CD4-positive, alpha-beta T cell treated with Interleukin-15 for 4 hours (primary cell): ENCODE results near the gene TRAF3.
"Not testable (repeated sequence)": the region's sequence is repeated elsewhere in the genome, so short reads cannot be mapped to it uniquely, and the experiment has no call there.

ENCODE experiments used
- DNase-seq: peaks from one replicate; pipeline ENCODE4 v3.0.0-alpha.2; 2020; ENCODE audit warnings: low spot score

The TRAF3 gene

DNA sequence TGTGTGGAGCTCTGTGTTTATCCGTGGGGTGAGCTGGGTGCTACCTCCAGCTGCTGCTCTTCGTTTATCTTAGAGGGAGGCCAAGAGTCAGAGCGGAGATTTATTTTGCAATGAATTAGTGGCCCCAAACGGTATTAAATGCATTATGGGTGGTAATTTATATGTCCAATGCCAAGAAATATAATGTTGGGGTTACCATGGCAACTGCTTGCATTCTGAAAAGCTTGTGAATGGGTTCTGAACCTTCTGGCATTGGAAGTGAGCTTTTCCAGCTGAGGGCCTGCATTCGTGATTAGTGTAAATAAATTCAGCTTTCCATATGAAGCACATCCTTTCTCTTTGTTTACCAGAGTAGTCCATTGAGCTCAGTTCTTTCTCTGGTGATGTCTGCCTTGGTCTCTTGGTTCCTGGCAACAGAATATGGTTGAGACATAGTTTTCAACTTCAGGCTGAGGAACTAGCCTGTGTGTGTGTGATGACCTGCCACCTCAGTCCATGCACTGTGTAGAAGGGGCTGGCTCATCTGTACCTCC, 51.8 kb downstream of the TRAF3 start:
- DNase-seq: no peak

DNA sequence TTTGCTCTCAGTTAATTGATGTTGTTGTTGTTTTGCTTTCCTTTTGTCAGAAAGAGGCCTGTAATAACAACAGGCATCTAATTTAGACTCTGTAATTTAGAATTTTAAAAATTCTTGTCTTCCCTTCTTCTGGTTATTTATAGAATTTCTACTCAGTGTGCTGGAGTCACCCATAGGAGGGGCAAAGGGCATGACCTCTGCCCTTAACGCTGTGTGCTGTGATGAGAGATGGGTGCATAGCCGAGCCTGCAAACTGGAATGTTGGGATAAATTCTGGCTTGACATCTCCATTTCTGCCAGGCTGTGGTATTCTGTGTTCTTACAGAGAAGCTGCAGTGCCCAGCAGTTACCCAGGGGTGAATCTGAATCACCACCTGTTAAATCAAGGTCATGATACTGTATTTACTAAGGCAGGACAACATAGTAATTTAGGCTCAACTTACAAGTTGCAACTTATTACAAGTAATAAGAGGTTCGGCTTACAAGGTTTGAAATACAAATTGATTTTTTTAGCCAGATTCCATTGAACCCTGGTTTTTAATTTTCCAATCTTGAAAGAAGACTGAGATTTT, 53.3 kb downstream of the TRAF3 start:
- DNase-seq: no peak

DNA sequence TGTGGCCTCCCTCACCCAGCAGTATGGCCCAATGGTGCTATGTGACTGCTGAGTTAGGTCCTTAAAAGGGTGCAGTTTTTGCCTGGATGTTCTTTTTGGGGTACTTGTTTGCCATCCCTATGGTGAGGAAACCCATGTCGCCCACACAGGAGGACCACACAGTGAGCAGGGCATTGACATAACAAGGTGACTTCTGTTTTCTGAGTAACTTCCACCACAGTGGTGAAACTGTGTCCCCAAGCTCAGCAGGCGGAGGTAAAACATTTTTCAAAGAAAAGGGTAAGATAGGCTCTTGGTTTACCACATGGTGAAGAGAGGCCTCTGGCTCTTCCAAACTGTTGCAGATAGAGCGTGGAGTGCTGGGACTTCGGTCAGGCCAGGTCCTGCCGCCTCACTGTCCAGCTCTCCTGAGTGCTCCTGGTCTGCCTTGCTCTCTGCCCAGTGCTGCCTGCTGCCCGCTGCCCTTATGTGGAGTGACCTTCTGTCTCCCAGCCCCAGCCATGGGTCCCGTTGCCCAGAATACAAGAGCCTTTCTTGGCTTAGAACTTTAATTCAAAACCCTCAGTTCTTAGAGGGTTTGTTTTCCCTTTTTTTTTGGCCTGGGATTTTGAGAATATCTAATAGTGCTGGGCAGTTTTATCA, 54.0 kb downstream of the TRAF3 start:
- no peak for DNase-seq

DNA sequence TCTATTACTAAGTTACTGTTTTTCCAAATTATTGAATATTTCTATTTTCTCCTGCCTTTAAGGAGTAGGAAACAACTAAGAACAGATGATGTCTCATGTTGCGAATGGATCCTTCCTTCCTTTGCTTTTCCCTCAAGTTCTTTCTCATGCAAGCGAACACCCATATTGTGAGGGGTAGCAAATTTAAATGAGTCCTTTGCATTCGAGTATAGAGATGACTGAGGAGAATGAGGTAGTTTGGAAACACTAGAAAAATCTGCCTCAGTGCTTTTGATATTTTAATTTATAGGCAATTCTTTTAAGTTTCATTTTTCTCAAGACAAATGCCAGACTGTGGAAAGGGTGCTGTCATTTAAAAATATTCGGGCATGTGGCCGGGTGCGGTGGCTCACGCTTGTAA, 56.1 kb downstream of the TRAF3 start:
- DNase-seq: no peak

DNA sequence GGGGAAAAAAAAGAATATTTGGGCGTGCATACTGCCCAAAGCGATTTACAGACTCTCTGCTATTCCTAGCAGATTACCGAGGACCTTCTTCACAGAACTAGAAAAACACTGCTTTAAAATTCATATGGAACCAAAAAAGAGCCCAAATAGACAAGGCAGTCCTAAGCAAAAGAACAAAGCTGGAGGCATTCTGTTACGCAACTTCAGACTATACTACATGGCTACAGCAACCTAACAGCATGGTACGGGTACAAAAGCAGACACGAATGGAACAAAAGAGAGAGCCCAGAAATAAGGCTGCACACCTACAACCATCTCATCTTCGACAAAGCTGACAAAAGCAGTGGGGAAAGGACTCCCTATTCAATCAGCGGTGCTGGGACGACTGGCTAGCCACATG, 56.7 kb downstream of the TRAF3 start:
- no peak for DNase-seq

DNA sequence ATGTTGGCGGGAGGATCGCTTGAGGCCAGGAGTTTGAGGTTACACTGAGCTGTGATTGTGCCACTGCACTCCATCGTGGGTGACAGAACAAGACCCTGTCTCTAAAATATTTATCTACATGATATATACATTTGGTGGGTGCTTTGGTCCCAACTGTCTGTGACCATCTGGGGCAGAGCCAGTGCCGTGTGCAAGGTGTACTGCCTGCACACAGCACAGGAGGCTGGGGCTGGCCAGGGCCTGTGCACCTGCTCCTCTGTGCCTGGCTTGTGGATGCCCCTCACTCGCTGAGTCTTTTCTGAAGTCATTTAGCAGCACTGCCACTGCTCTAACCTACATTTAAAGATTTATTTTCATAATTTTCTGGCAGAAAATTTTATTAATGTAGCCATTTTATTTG, 58.7 kb downstream of the TRAF3 start:
- DNase-seq: no peak

DNA sequence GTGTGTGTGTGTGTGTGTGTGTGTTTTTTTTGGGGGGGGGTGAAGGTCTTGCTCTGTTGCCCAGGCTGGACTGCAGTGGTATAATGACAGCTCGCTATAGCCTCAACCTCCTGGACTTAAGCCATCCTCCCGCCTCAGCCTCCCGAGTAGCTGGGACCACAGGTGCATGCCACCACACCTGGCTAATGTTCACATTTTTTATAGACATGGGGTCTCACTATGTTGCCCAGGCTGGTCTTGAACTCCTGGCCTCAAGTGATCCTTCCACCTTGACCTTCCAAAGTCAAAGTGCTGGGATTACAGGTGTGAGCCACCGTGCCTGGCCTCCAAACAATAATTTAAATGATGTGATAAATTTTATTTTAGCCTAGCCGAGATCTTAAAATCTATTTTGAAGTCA, 59.9 kb downstream of the TRAF3 start:
- not testable (repeated sequence) for DNase-seq

DNA sequence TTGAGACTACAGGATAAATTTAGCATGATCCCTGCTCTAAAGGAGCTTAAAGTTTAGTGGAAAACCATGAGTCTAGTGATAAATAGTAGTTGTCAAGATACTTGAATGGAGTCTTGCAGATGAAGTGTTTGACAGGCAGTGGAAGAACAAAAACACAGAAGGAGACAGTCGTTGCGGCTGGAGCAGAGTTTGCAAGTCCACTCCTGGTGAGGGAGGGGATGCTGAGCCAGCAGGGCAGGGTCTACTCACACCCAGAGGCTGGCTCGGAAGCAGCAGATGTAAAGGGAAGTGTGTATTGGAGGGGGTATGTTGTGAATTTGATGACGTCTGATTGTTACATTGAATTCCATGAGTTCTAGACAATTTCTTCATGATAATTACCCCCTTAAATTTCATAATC, 61.3 kb downstream of the TRAF3 start:
- no peak for DNase-seq

DNA sequence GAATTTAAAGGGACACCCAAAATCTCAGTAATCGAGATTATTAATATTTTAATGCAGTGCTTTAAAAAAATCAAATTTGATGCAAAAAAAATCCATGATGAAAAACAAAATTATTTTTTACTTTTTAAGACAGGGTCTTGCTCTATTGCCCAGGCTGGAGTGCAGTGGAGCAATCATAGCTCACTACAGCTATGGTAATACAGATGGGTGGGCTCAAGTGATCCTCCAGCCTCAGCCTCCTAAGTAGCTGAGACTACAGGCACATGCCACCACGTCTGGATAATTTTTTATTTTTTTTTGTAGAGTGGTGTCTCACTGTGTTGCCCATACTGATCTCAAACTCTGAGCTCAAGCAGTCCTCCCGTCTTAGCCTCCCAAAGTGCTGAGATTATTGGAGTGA, 62.9 kb downstream of the TRAF3 start:
- no peak for DNase-seq

DNA sequence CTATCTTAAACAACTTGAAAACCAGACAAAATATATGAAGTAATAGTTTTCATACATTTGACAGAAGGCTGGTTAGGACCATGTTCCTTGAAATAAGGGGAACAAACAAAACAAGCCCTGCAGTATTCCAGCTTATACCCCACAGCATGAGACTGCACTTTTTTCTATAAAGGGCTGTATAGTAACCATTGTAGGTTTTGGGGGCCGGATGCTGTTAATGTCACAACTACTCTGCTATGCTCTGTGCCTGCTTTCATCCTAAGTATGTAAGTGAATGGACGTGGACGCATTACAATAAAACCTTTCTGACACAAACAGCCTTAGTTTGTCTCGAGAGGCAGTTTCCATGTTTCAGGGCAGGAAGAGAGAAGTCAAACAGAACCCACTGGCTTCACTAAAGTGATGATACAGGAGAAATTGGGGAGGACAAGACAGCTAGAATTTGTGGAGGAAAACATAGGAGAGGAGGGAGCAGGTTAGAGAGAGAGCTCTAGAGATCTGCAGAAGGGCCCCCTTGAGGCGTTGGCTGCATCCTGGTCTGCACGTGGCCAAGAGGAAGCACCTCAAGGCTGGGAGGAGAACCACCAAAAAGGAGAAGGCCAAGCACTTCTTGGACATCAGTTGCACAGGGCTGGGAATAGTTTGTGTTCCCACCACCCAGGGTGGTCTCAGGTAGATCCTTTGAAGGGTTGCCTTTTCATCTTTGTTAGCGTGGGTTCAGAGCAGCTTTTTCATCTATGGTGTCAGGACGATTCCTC, 63.7 kb downstream of the TRAF3 start:
- no peak for DNase-seq

DNA sequence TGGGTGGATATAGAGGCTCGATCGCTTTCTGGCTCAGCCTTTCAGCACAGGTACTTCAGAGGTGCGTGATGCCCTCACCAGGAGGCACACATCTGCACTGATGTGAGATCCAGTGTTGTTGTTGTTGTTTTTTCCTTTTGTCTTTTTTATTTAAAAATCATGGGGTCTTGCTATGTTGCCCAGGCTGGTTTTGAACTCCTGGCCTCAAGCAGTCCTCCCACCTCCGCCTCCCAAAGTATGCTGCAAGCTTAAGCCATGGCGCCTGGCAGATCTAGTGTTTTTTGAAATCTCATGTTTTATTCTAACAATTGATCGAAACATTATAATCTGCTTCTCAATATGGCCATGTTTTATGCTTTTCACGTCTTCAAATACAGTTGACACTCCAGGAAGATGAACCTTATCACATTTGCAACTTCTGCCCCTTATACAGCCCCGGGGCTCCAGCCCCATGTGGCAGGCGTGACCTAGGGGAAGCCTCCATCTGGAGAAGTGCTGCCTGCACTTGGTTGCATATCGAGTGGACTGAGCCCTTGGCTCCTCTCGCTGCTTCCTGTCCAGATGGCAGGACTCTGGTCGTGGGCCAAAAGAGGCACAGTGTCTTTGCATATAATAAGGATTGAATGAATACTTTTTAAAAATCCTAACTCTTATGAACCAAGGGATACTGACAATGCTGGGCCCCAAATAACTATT, 71.7 kb downstream of the TRAF3 start:
- DNase-seq: no peak

DNA sequence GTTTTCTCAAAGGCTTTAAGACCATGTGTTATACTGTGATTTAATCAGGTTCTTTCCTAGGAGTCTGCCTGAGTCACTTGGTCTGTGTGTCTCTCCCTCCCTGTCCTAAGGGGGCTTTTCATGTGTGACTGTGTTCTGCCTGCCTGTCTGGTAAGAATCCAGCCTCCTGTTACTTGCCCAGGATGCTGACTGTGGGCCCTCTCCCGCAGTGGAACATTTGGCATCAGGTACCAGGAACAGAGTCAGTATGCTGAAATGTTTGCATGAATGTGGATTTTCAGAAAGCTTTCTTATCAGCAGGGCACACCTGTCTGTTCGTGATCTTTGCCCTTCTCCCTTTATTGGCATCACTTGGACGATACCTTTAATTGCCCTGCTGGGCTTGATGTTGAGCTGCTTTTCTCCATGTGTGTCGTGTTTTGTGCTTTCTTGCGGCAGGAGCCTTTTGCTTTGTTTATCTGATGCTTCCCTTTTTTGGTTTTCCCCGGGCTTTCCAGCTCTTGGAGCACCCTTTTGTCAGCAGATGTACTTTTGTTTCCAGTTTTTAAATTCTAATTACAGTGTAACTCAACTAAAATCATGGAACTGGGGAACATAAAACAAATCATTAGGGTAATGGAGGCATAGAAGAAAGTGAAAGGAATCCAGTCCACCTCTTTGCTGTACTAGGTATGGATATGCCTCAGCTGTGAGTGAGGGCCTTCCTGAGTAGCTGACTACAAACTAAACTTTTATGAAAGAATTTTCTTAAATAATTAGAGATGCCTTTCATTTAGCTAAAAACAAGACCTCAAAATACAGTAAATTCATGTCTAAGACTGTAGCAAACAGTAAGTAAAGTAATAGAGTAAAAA, 72.5 kb downstream of the TRAF3 start:
- DNase-seq: no peak

DNA sequence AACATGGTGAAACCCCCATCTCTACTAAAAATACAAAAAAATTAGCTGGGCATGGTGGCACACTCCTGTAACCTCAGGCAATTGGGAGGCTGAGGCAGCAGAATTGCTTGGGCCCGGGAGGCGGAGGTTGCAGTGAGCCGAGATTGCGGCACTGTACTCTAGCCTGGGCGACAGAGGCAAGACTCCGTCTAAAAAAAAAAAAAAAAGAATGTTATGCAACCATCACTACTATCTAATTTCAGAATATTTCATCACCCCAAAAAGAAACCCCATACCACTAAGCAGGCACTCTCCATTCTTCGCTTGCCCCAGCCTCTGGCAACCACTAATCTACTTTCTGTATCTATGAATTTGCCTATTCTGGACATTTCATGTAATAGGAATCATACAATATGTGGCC, 76.4 kb downstream of the TRAF3 start:
- DNase-seq: no peak

DNA sequence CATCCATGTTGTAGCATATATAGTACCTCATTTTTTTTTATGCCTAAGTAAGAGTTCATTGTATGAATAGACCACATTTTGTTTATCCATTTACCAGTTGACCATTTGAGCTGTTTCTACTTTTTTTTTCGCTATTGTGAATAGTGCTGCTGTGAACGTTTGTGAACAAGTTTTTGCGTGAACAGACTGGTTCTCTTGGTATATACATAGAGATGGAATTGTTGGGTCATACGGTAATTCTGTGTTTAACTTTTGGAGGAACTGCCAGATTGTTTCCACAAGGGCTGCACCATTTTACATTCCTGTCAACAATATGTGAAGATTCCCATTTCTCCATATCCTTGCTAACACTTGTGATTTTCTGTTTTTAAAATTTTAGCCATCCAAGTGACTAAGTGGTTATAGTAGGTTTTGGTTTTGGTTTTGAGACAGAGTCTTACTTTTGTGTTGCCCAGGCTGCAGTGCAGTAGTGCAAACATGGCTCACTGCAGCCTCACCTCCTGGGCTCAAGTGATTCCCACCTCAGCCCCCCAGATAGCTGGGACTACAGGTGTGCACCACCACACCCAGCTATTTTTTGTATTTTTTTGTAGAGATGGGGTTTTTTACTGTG, 76.9 kb downstream of the TRAF3 start:
- no peak for DNase-seq

DNA sequence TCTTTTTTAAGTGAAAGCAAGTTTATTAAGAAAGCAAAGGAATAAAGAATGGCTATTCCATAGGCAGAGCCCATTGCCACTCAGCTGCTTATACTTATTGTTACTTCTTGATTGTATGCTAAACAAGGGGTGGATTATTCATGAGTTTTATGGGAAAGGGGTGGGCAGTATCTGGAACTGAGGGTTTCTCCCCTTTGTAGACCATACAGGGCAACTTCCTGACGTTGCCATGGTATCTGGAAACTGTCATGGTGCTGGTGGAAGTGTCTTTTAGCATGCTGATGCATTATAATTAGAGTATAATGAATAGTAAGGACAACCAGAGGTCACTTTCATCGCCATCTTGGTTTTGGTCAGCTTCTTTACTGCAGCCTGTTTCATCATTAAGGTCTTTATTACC, 78.9 kb downstream of the TRAF3 start:
- no peak for DNase-seq

DNA sequence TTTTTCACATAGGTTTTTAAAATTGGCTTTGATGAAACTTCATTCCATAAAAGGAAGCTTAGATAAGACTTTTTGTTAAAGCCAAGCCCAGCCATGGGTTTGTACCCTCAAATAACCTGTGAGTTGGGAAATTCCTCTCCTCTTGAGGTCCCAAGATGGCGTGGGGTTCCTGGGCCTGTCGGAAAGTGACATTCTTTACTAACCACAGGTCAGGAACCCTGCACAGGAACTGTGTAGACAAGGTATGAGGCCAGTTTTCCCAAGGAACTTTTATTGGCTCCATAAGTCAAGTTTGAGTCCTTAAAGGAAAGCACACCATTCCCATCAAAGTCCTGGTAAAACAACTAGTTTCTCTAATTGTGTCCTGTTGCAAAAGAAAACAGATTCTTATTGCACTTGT, 80.2 kb downstream of the TRAF3 start:
- no peak for DNase-seq

DNA sequence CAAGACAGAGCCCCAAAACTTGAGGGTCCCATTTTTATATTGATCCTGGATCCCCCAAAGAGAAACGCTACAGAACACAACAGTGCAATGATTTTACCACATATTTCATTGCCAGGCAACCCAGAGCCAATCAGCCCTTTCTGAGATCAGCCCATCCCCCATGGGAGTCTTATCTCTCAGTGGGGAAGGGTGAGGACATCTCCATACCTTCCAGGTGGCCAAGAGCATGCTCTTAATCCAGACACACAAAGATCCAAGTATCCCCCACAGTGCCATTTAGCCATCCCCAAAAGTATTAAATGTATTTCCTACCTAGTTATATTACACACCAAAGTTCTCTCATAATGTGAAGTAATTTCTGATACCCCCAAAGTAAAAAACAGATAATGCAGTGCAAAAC, 82.7 kb downstream of the TRAF3 start:
- no peak for DNase-seq

DNA sequence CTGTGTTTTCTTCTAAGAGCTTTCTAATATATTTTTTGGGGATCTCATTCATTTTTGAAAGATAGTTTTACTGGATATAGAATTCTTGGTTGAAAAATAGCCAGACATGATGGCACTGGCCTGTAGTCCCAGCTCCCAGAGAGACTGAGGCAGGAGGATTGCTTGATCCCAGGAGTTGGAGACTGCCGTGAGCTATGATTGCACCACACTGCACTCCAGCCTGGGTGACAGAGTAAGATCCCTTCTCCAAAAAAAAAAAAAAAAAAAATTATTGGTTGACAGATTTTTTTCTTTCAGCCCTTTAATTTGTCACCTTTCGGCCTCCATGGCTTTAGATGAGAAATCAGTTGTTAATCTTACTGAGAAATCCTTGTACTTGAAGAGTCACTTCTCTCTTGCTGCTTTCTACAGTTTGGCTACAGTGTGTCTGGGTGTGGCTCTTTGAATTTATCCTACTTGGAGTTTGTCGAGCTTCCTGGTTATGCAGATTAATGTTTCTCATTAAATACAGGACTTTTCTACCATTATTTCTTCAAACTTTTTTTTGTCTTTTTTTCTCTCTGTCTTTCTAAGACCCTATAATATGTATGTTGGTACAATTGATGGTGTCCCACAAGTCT, 85.0 kb downstream of the TRAF3 start:
- DNase-seq: no peak

DNA sequence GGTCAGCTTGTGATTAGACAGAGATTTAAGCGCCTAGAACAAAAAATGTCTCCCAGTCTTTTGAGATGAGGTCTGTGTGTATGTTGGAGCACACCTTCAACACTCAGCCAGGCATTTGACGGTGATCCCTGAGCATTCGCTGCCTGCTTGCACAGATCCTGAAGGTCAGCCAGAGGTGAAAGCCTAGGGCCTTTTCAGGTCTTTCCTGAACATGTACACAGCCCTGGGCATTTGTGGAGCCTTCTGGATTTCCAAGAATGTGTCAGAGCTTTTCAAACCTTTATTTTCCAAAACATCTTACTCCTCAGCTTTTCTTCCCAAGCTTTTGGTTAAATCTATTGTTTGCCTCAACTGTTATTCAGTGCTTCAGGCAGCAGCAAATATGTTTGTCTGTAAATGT, 86.1 kb downstream of the TRAF3 start:
- DNase-seq: no peak

DNA sequence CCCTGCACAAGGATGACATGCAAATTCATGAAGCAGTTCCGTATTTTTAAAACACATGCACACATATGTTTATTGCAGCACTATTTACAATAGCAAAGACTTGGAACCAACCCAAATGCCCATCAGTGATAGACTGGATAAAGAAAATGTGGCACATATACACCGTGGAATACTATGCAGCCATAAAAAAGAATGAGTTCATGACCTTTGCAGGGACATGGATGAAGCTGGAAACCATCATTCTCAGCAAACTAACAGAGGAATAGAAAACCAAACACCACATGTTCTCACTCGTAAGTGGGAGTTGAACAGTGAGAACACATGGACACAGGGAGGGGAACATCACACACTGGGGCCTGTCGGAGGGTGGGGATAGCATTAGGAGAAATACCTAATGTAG, 88.7 kb downstream of the TRAF3 start:
- DNase-seq: not testable (repeated sequence)
